WI38 (cell line): ENCODE results near the gene DTNB.

Experiments
- H3K4me3 ChIP-seq: 2 replicates; pipeline ENCODE4 v1.5.1; 2011; ENCODE audit warnings: low read depth, mild to moderate bottlenecking, control low read depth, low read length
- TF ChIP-seq, protein P1 (sequence below): IDR thresholded peaks from 2 replicates; pipeline ENCODE4 v1.5.1; 2012; ENCODE audit warnings: low read depth, mild to moderate bottlenecking, control low read depth, low read length

The DTNB gene

GRCh38 chr2:25673300-25674076 is at the start of gene DTNB:
TSS of gene DTNB (minus strand) at chr2:25673577. CDS start at chr2:25652660, 20,917 bp downstream.
- peak within 1 kb of the TSS; percentile 67 for H3K4me3 ChIP-seq
- TF ChIP-seq, protein P1, sequence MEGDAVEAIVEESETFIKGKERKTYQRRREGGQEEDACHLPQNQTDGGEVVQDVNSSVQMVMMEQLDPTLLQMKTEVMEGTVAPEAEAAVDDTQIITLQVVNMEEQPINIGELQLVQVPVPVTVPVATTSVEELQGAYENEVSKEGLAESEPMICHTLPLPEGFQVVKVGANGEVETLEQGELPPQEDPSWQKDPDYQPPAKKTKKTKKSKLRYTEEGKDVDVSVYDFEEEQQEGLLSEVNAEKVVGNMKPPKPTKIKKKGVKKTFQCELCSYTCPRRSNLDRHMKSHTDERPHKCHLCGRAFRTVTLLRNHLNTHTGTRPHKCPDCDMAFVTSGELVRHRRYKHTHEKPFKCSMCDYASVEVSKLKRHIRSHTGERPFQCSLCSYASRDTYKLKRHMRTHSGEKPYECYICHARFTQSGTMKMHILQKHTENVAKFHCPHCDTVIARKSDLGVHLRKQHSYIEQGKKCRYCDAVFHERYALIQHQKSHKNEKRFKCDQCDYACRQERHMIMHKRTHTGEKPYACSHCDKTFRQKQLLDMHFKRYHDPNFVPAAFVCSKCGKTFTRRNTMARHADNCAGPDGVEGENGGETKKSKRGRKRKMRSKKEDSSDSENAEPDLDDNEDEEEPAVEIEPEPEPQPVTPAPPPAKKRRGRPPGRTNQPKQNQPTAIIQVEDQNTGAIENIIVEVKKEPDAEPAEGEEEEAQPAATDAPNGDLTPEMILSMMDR, result no peak

DNA sequence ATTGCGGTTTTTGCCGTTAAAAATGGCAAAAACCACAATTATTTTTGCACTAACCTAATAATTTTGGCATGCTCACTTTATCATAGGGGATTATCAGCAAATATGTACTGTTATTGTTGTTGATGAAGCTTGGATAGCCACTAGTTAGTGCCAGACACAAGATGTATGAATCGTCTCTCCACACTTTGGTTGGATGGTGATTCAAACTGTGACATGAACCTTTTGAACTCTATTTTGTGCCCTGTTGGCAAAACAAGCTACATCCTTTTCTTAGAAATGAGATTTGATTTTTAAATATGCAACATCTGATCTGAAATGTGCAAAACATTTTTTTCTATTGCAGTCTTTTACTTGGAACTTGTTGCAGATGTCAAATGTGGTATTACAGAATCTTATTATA is 48.8 kb upstream of the DTNB start:
- TF ChIP-seq, protein P1, result no peak

DNA sequence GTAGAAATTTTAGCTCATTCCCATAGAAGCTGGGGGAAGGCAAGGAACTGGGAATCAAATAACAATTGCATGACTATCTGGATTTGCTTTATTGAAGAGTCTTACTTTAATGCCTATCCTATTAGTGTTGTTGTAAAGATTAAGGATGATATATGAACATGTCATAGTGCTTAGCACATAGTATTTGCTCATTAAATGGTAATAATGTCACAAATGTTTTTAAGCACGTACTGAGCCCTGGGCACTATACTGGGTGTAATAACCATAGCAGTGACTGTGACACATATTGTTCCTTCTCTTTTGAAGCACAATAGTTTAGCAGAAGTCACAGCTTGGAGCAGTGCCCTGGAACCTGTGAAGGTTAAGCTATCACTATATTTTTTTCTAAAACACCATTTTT is 47.2 kb upstream of the DTNB start:
- H3K4me3 ChIP-seq, result no peak overlapping the region
- TF ChIP-seq, protein P1, result no peak

More for the DNA sequence above, 48.8 kb upstream of the DTNB start:
- no peak overlapping the region for H3K4me3 ChIP-seq

DNA sequence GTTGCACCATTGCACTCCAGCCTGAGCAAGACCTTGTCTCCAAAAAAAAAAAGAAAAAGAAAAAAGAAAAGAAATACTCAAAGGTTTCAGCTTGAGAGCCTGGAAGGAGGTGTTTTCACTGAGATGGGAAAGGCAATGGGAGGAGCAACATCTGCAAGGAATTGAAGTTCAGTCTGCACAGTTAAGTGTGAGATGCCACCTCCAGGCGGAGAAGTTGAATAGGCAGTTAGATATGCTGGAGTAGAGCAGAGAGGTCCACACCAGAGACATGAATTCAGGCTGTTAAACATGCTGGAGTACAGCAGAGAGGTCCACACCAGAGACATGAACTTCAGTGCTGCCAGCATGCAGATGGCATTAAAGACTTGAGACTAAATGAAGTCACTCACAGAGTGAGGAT is 41.4 kb upstream of the DTNB start:
- no peak overlapping the region for H3K4me3 ChIP-seq
- TF ChIP-seq, protein P1, result no peak

- TF ChIP-seq, protein P1, result no peak
- no peak overlapping the region for H3K4me3 ChIP-seq
Observed at GRCh38 chr2:25712455-25712854, 39.1 kb upstream of the DTNB start.

DNA sequence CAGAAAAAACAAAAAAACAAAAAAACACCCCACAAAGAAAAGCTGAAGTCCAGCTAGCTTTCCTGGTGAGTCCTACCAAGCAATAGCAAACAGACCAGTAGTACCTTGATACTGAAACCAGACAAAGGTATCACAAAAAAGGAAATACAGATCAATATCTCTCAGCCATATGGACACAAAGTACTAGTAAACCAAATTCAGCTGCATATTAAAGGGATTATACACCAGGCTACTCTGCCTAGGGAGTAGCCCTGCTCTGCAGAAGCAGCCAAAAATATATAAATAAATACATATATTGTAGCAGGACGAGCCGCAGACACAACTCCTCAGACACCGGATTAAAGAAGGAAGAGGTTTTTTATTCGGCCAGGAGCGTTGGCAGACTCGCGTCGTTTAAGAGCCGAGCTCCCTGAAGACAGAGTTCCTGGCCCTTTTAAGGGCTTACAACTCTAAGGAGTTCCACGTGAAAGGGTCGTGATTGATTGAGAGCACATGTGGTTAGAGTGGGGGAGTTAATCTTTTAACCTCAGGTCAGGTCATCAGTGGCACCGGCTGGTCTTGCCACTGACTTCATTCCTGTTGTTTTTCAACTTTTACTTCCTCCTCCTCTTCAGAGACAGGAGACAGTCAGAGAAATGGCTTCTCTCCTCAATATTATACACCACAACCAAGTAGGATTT is 38.4 kb upstream of the DTNB start:
- no peak overlapping the region for H3K4me3 ChIP-seq
- TF ChIP-seq, protein P1, result no peak

- TF ChIP-seq, protein P1, result no peak
- H3K4me3 ChIP-seq, result no peak overlapping the region
Observed at GRCh38 chr2:25710750-25711149, 37.4 kb upstream of the DTNB start.
